Measurements from ENCODE around the gene DYSF.
"Not testable (repeated sequence)": the region's sequence is repeated elsewhere in the genome, so short reads cannot be mapped to it uniquely, and the experiment has no call there.

Gene DYSF

DNA sequence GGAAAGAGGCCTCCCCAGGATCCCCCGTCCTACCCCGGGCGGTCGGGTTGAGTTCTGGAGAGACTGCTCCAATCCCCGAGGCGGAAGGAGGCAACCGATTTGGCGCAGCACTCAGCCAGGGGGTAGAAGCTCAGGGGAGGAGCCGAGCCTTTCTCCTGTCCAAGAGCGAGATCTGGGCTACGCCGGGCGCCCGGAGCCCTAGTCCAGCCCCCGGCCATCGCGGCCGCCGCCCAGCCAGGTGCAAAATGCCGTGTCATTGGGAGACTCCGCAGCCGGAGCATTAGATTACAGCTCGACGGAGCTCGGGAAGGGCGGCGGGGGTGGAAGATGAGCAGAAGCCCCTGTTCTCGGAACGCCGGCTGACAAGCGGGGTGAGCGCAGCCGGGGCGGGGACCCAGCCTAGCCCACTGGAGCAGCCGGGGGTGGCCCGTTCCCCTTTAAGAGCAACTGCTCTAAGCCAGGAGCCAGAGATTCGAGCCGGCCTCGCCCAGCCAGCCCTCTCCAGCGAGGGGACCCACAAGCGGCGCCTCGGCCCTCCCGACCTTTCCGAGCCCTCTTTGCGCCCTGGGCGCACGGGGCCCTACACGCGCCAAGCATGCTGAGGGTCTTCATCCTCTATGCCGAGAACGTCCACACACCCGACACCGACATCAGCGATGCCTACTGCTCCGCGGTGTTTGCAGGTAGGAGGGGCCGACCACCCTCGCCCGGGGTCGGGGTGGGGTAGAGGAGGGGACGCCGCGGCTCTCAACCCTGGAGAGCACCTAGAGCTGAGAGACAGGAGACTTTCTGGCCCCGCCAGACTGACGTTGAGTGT lies at the start of gene DYSF:
Gene DYSF, plus strand, starts transcription at position 158 of the 817 bp plus-strand sequence.
- no peak for FAIRE-seq

DNA sequence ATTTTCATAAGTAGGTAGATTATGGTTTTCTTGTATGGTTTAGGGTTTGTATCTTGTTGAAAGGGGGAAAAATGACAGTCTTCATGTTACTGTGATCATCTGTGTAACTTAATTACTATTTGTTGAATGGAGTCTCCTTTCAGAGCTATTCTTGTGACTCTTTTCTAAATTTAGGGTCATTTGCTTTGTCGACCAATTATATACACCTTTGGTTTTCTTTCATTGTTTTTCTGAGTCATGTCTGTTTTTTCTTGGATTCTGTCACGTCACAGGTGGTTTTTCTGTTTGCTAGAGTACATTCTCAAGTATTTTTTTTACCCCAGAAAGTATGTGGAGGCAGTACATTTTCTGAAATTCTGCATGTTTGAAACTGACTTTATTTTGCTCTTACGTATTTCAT lies 43.8 kb upstream of the DYSF start:
- FAIRE-seq = no peak

DNA sequence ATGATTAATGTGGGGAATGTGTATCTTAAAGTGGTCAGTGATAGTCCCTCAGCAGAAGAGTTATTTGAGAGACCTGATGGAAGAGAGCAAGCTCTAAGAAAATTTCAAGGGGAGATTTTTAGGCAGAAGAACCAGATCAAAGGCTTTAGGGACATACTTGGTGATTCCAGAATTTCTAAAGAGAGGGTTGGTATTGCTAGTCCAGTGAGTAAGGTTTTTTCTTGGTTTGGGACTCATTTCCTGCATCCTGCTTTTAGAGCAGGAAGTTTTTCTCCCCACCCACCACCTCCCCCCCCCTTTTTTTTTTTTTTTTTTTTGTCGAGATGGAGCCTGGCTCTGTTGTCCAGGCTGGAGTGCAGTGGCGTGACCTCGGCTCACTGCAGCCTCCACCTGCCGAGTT lies 42.7 kb upstream of the DYSF start:
- no peak for FAIRE-seq

DNA sequence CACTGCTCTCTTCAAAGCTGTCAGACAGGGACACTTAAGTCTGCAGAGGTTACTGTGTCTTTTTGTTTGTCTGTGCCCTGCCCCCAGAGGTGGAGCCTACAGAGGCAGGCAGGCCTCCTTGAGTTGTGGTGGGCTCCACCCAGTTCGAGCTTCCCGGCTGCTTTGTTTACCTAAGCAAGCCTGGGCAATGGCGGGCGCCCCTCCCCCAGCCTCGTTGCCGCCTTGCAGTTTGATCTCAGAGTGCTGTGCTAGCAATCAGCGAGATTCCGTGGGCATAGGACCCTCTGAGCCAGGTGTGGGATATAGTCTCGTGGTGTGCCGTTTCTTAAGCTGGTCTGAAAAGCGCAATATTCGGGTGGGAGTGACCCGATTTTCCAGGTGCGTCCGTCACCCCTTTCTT lies 36.5 kb upstream of the DYSF start:
- FAIRE-seq = not testable (repeated sequence)

DNA sequence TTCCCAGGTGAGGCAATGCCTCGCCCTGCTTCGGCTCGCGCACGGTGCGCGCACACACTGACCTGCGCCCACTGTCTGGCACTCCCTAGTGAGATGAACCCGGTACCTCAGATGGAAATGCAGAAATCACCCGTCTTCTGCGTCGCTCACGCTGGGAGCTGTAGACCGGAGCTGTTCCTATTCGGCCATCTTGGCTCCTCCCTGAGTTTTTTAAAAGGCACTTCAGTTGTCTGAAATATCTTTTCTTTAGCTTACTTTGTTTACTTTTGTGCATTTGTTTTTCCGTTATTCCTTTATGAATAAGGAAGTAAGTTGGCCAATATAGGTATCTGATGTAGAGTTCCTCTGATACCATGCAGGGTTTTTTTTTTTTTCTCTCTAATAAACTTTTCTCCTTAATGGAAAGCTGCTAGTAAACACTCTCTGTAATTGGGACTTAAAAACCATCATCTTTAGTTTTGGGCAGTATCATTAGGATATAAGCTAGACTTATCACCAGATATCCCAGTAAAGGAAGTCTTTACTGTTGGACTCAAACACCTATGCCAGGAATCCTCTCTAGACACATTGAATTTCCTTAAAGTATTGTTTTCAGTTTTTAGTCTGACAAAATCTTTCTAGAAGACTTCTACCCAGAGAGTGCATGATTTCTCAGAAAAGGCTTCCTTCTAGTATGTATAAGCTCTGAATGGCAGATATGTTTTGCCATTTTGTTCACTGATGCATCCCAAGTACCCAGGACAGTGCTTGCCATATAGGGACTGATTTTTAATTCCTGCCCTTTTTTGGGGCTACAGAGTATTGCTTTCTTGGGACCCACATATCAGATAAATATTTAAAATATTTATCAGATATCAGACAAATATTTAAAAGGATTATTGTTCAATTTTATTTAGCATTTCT lies 35.8 kb upstream of the DYSF start:
- no peak for FAIRE-seq

DNA sequence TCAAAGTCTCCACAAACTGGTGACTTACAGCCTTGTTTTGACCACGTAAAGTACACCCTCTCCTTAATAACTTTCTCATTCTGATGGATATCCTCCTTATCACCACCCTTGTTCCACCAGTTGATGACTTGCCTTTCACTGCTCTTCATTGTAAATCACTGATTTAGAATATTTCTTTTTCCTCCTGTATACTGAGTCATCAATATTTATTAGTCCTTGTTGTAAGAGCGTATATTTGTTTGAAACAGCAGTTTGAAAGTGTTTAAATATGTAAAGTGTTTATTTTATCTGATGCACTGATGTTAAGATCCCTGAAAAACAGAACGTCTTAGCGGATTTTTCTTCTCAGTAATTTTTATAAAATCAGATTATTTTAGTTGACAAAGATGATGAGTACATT lies 34.2 kb upstream of the DYSF start:
- FAIRE-seq = no peak

DNA sequence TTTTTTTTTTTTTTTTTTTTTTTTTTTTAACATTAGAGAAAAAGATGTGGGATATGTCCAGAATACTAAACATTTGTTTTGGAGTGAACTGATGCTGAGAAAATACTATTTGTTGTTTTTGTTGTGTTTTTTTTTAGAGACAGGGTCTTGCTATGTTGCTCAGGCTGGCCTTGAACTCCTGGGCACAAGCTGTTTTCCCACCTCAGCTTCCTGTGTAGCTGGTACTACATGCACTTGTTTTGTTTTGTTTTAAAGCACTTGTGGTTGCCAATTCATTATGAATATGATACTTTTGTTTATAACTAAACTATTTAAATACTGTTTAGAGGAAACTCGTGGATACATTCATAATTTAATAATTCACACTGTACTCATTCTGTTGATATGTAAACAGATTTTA lies 33.4 kb upstream of the DYSF start:
- FAIRE-seq = no peak

DNA sequence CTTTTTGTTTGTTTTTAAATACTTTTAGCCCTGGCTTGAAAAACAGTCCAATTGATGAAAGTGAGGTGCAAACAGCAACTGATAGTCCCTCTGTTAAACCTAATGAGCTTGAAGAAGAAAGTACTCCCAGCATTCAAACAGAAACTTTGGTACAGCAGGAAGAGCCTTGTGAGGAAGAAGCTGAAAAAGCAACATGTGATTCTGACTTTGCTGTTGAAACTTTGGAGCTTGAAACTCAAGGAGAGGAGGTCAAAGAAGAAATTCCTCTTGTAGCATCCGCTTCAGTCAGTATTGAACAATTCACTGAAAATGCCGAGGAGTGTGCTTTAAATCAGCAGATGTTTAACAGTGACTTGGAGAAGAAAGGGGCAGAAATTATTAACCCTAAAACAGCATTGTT lies 30.6 kb upstream of the DYSF start:
- FAIRE-seq = no peak

DNA sequence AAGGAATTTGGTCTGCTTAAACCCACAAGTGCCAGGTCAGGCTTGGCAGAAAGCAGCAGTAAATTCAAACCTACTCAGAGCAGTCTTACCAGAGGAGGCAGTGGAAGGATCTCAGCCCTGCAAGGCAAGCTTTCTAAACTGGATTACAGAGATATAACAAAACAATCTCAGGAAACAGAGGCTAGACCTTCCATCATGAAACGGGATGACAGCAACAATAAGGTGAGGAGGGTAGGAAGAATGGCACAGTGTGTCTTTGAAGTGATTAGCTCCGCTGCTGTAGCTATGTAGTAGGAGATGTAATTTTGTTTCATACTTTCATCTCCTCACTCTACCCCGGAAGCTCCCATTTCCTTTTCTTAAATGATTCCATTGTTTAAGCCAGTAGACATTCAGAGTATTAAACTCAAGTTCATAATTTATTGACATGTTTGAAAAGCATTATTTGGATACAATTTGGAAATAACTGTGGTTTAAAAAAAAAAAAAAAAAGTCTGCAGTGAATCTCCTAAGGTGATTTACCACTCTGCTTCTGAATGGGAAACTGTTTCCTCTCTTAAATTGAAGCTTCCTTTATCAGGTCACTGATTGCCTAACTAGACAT lies 29.4 kb upstream of the DYSF start:
- FAIRE-seq = no peak

DNA sequence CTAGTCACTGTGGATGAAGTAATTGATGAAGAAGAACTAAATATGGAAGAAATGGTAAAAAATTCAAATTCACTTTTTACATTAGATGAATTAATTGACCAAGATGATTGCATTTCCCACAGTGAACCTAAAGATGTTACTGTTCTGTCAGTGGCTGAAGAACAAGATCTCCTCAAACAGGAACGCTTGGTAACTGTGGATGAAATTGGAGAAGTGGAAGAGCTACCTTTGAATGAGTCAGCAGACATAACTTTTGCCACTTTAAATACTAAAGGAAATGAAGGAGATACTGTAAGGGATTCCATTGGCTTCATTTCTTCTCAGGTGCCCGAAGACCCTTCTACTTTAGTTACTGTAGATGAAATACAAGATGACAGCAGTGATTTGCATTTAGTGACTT lies 26.6 kb upstream of the DYSF start:
- FAIRE-seq = no peak

DNA sequence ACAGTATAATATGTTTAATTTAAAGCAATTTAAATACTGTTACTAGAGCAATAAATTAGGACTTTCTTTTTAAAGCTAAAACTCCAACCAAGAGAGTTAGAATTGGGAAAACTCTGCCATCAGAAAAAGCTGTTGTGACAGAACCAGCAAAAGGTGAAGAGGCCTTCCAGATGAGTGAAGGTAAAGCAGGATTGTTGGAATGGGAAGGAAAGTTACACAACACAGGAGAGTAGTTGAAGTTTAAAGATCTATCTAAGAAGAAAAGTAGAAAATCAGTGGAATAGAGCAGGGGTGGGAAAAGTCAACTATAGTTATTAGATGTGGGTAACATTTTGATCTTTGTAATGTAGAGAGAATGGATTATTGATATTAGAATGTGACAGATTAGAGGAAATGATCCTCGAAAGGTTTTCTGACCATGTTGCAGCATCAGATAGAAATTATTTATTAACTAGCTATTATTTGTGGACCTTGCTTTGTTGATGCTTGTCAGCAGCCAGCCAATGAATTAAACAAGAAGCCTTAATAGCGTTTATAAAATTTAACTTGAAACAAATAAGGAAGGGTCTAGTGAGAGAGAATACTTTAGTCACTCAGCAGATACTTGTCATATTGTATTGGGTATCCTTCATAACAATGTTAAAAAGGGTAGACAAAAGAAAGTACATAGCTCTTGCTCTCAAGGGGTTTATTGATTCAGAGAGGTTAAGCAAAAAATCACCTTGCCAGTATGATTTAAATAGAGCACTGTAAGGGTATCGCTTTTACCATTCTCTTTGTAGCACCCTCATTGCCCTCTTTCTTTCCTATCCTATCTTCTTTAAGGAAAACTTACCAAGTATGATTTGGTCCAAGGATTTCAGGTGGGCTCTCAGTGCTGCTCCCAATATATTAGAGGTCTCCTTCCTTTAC lies 24.6 kb upstream of the DYSF start:
- FAIRE-seq = no peak

DNA sequence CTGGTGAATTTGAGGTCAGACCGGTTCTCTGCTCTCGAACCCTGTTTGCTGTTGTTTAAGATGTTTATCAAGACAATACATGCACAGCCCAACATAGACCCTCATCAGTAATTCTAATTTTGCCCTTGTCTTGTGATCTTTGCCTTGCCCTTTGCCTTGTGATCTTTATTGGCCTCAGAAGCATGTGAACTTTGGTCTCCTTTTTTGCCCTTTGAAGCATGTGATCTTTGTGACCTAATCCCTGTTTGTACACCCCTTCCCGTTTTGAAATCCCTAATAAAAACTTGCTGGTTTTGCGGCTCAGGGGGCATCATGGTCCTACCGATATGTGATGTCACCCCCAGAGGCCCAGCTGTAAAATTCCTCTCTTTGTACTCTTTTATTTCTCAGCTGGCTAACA lies 8.2 kb upstream of the DYSF start:
- not testable (repeated sequence) for FAIRE-seq

DNA sequence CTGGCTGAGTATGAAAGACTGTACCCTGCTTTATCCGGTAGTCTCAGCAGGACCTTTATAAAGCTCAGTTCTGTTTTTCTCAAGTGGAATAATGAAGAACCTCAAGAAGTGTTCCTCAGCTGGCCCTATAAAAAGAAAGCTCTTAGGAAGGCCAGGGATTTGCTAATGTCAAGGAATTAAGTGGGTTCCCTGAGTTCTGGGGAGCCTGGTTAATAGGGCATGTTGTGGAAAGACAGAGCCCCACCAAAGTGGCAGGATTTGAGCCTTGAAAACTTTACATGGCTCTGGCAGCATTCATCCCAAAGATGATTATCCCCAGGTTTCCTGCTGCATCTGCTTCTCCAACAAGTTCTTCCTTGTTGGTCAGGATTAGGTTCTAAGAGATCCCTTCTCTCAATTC lies 6.9 kb upstream of the DYSF start:
- FAIRE-seq = no peak

DNA sequence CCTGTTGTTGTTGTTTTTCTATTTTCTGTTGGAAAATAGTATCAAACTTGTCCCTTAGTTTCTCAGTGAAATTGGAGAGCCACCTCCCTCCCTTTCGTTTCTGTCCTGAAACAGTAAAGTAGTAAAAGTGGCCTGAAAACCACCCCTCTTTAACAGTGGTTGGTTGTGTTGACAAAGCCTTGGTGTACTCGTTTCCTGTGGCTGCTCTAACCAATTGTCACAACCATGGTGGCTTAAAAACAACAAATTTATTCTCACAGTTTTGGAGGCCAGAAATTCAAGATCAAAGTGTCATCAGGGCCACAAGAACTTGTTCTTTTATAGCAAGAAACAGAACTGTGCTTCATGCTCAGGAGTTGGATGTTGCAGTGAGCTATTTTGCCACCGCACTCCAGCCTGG lies 4.0 kb upstream of the DYSF start:
- no peak for FAIRE-seq

DNA sequence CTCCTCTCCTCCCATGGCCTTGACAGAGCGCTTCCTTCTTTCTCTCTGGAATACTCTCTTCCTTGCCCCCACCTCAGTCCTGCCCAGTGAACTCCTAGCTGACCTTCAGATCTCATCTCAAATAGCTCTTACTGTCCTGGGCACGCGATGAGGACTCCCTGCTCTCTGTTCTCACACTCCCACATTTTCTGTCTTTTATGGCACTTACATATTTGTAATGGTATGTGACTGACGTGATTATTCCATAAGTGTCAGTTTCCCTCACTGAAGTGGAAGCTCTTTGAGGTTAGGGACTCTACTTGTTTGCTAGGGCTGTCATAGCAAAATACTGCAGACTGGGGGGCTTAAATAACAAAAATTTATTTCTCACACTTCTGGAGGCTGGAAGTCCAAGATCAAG lies 1.7 kb upstream of the DYSF start:
- FAIRE-seq = no peak

DNA sequence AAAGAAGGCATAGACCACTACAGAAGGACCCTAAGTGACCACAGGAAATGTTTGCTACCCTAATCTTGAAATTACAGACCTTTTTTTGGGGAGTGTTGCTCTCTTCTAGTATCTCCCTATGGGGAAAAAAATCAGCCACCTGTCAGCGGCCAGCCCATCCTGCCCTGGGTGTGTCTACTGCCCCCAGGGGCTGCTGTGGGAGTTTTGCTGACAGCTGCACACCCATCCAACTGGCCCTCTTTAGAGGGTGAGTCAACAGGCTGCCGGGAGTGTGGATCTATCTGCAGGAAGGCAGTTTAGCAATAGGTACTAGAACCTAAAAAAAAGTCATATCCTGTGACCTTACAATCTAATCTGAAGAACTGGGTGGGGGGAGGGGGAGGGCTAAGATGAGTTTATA lies 796 bp upstream of the DYSF start:
- no peak for FAIRE-seq

DNA sequence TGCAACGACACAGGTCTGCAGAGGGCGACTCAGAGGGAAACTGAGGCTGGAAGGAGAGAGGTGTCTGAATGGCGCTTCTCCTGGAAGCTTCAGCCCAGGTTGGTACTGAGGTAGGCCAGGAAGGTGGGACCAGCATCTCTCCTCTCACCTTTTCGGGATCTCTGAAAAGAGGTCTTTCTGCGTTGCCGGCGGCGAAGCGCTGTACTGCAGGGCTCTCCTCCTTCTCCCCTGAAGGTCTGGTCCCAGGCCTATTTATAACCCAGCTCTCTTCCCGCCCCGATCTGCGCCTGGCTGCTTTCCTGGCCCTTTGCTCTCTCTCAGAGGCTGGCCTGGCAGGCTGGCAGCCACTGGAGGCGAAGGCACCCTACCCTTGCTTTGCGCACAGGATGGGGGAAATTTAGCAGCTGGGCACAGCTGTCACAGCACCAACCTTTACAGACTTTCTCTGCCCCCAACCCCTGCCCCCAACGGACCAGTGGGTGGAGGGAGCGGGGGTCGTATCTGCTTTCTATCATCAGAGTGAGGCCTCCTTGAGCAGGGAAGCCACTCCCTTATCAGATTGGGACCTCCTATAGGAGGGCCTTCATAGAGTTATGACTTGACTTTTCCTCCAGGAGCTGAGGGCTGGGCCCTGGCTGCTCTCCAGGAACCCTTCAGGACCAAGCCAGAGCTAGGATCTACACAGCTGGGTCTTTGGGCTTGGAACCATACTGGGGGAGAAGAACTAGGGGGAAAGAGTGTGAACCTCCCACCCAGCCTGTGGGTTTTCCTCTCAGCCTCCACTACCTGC lies 1.1 kb downstream of the DYSF start:
- no peak for FAIRE-seq

DNA sequence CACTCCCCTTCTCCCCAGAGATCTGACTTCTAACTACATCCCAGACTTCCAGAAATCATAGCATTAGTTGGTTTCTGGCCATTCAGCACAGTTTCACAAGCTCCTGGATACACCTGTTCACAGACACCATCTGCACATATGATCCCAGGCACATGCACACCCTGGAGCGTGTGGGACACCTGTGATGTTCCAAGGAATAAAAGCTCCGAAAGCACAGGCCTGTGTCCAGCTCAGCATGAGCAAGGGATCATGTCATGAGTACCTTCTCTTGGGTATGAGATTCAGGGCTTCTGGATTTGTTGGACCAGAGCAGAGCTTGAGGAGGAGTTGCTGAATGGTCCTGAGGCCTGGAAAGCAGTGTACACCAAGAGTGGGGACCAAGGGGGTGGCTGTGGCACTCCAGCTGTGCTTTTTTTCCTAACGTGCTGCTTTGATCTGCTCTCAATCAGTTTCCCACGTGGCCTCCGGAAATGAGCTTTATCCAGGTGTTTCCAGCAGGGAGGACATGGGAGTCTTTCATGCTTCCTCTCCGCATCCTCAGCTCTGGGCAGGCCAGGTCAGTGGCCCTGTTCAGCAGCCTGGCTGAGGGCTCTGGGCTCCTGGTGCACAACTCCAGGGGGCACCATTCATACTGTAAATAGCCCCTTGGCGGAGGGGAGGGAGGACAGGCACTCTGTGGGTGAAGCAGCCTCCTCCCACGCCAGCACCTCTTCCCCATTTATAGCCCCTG lies 1.8 kb downstream of the DYSF start:
- FAIRE-seq = no peak

DNA sequence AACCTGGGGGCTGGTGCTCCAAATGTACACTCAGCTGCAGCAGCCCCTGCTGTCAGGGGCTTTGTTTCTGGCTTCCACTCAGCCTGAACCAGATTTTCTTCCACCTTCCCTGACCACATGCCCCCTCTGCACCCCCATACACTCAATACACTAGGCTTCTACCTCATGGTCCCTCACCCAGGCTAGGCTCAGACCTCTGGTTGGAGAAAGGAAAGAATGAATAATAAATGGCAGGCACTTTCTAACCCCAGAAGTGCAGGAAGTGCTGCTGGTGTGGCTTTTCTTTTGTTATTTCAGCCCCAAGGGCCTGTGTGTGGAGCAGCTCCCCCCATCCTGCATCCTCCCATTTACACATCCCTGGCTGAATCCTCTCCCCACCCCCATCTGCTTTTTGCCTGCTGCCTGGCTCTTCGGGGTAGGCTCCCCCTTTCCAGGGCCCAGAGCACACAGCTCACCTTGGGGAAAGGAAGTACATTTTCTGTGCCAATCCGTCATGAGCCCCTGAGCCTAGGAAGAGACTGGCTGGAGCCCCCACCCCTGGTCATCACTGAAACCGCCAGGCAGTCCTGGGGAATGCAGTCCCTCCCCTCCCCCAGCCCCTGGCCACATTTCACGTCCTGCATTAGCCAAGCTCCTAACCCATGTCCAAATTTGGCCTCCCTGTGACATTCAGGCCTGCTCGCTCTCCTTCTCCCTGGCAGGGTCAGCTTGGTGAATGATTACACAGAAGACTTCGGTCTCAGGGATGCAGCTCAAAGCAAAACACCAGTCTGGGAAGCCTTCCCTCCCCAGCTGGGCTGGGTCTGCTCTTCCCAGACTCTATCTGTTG lies 2.6 kb downstream of the DYSF start:
- FAIRE-seq = no peak

DNA sequence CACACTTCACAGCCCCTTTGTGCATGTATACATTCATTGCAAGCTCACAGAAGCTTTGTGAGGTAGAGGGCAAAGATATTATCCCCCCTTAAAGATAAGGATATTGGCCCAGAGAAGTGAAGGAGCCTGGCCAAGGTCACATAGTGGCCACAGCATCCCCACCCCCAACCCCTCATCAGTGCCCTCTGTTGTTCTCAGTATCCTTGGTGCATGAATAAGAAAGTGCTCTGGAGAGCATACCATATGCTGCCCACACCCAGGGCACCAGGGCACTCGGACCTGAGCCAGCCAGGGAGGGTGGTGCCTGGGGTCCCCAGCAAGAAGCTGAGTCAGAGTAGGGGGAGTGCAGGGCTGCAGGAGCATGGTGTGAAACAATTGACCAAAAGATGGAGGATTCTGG lies 3.3 kb downstream of the DYSF start:
- no peak for FAIRE-seq
